HPDE6-E6E7 (cell line): ENCODE measurements around the gene HNF1A.

Experiments used
- DNase-seq: peaks from one replicate; pipeline ENCODE4 v3.0.0; 2011; ENCODE audit warnings: missing footprints; ENCODE audit errors: extremely low spot score

Gene HNF1A

DNA sequence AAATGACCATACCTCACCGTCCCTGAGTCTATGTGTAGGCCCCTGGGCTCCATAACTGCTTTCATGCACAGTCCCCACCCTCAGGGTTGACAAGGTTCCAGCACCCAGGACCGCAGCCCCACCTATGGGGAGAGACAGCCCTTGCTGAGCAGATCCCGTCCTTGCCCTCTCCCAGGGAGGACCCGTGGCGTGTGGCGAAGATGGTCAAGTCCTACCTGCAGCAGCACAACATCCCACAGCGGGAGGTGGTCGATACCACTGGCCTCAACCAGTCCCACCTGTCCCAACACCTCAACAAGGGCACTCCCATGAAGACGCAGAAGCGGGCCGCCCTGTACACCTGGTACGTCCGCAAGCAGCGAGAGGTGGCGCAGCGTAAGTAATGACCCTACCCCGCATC, 10.3 kb downstream of the HNF1A start:
- no peak for DNase-seq

GRCh38 chr12:120989687-120990086, 11.3 kb downstream of the HNF1A start:
- no peak for DNase-seq

DNA sequence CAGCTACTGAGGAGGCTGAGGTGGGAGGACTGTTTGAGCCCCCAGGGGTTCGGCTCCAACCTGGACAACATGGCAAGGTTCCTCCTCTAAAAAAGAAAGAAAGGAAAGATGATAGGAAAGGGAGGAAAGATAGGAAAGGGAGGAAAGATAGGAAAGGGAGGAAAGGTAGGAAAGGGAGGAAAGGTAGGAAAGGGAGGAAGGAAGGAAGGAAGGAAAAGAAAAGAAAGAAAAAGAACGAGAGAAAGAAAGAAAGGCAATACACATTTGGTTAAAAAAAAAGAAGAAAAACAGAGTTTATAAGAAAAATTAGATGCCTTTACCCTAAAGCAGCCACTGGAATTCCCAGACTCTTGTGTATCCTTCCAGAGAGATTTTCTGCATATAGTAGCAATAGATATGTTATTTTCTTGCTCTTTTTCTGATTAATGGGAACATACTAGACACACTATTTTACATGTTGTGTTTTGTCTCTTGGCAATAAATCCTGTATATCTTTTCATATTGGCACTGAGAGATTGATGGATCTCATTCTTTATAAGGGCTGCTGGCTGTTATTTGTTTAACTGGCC, 12.2 kb downstream of the HNF1A start:
- no peak for DNase-seq

- no peak for DNase-seq
These were observed 13.6 kb downstream of the HNF1A start for GRCh38 chr12:120991965-120992364.

DNA sequence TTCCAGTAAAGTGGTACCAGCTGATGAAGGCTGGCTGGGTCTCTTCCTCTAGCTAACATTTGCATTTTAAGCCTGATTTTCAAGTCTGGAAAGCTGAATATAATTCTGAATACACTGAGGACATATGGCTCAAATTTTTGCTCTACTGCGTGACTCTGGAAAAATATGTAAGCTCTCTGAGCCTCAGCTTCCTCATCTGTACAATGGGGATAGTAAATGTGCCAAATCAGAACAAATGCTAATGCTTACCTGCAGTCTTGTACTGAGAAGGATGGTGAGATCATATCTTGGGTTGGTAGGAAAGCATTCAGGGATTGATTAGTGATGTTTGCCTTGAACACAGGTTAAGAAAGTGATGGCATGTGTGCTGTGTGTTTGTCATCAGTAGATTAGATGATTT, 14.6 kb downstream of the HNF1A start:
- no peak for DNase-seq

- DNase-seq = no peak
These were observed 15.2 kb downstream of the HNF1A start for GRCh38 chr12:120993496-120993895.

DNA sequence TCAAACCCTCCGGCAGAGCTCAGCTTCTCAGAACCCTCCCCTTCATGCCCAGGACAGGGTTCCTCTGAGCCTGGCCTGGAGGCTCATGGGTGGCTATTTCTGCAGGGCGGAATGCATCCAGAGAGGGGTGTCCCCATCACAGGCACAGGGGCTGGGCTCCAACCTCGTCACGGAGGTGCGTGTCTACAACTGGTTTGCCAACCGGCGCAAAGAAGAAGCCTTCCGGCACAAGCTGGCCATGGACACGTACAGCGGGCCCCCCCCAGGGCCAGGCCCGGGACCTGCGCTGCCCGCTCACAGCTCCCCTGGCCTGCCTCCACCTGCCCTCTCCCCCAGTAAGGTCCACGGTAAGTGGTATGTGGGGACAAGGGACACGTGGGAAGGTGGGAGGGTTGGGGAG, 15.7 kb downstream of the HNF1A start:
- no peak for DNase-seq

DNA sequence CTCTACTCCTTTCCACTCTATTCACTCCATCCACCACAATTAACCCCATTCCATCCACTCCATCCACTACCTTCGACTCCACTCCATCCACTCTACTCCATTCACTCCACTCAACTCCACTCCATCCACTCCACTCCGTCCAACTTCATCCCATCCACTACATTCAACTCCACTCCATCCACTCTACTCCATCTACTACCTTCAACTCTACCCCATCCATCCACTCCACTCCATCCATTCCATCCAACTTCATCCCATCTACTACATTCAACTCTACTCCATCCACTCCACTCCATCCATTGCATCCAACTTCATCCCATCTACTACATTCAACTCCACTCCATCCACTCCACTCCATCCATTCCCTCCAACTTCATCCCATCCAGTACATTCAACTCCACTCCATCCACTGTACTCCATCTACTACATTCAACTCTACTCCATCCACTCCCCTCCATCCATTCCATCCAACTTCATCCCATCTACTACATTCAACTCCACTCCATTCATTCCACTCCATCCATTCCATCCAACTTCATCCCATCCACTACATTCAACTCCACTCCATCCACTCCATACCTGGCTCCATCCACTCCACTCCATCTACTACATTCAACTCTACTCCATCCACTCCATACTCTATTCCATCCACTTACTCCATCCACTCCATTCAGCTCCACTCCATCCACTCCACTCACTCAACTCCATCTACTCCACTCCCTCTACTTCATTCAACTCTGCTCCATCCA, 16.4 kb downstream of the HNF1A start:
- DNase-seq = no peak

DNA sequence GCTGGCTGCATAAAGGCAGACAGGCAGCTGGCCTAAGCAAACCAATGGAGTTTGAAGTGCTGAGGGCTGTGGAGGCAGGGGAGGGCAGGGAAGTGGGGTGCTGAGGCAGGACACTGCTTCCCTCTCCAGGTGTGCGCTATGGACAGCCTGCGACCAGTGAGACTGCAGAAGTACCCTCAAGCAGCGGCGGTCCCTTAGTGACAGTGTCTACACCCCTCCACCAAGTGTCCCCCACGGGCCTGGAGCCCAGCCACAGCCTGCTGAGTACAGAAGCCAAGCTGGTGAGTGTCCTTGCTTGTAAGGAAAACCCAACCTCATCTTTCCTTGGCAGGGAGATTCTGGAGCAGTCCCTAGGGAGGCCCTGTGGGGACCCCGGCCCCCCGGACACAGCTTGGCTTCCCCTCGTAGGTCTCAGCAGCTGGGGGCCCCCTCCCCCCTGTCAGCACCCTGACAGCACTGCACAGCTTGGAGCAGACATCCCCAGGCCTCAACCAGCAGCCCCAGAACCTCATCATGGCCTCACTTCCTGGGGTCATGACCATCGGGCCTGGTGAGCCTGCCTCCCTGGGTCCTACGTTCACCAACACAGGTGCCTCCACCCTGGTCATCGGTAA, 17.9 kb downstream of the HNF1A start:
- DNase-seq = no peak

DNA sequence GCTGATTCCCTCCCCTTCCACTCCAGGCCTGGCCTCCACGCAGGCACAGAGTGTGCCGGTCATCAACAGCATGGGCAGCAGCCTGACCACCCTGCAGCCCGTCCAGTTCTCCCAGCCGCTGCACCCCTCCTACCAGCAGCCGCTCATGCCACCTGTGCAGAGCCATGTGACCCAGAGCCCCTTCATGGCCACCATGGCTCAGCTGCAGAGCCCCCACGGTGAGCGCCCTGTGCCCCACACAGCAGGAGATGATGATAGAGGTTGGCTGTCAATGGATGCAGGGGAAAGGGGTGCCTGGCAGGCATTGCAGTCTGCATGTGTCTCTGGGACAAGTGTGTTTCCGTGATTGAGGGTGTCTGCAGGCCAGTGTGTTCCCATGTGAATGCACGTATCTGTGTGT, 19.1 kb downstream of the HNF1A start:
- DNase-seq = no peak

DNA sequence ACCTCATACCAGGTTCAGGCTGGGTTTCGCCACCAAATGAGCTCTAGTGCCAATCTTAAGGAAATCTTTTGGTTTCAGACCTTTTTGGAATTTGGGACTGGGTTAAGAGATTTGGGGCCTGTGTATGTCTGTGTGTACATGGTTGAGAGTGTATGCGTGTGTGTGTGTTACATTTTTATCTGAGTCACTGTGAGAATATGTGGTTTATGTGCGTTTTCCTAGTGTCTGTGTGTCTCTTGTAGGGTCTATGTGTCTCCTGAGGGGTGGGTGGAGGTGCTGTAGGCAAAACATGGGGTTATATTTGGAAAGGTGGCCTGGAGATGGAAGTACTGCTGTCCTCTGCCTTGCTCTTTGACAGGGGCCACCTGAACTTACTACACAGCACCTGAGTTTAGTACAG, 20.1 kb downstream of the HNF1A start:
- no peak for DNase-seq

GRCh38 chr12:120999191-121000120, 21.1 kb downstream of the HNF1A start:
- no peak for DNase-seq

DNA sequence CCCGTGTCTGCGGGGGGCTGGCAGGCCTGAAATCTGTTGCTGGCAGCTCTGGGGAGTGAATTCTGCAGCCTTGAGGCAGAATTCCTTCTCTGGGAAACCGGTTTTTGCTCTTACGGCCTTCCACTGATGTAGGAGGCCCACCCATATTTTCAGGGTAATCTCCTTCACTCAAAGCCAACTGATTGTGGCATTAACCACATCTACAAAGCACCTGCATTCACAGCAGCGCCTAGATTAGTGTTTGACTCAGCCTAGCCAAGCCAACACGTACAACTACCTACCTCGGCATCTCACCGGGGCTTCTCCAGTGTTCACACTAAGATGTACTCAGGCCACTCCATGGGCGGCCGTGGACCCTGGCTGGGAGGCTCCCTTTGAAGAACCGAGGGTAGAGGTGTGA, 22.2 kb downstream of the HNF1A start:
- DNase-seq = no peak

DNA sequence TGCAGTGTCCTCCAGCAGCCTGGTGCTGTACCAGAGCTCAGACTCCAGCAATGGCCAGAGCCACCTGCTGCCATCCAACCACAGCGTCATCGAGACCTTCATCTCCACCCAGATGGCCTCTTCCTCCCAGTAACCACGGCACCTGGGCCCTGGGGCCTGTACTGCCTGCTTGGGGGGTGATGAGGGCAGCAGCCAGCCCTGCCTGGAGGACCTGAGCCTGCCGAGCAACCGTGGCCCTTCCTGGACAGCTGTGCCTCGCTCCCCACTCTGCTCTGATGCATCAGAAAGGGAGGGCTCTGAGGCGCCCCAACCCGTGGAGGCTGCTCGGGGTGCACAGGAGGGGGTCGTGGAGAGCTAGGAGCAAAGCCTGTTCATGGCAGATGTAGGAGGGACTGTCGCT, 22.7 kb downstream of the HNF1A start:
- no peak for DNase-seq

DNA sequence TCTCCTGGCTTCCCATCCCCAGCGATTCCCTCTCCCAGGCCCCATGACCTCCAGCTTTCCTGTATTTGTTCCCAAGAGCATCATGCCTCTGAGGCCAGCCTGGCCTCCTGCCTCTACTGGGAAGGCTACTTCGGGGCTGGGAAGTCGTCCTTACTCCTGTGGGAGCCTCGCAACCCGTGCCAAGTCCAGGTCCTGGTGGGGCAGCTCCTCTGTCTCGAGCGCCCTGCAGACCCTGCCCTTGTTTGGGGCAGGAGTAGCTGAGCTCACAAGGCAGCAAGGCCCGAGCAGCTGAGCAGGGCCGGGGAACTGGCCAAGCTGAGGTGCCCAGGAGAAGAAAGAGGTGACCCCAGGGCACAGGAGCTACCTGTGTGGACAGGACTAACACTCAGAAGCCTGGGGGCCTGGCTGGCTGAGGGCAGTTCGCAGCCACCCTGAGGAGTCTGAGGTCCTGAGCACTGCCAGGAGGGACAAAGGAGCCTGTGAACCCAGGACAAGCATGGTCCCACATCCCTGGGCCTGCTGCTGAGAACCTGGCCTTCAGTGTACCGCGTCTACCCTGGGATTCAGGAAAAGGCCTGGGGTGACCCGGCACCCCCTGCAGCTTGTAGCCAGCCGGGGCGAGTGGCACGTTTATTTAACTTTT, 23.6 kb downstream of the HNF1A start:
- no peak for DNase-seq

GRCh38 chr12:121003650-121004049, 25.3 kb downstream of the HNF1A start:
- DNase-seq = no peak

DNA sequence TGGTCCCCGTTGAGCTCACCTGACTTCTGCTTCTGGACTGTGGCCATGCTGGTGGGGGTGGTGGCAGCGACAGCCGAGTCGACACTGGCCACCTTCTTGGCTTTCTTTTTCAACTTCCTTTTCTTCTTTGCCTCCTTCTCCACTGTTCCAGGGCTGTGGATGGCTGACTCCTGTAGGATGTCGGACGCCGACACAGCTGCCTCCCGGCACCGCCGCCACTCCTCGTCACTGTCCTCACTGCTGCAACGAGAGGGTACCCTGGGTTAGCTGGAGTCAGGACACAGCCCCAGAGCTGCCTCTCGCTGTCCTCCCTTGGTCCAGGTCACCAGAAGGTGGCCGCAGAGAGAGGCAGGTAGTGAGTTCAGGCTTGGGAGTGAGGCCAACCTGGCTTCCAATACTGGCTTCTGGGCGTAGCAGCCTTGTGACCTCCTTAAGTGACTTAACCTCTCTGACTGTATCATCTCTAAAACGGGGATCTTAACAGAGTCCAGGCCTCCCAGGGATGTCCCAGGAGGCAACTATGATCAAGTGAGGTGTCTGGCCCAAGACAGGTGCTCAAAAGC, 26.0 kb downstream of the HNF1A start:
- no peak for DNase-seq

GRCh38 chr12:121005346-121005815, 27.0 kb downstream of the HNF1A start:
- DNase-seq = no peak

- DNase-seq = no peak
These were observed 30.2 kb downstream of the HNF1A start for GRCh38 chr12:121008347-121009098.

GRCh38 chr12:121009741-121010140, 31.4 kb downstream of the HNF1A start:
- peak; percentile 36 for DNase-seq

GRCh38 chr12:121010860-121011259, 32.5 kb downstream of the HNF1A start:
- no peak for DNase-seq
